IMR-90 (cell line): Measurements from ENCODE around the gene TAF4B. TPM values are rescaled to one million over a fixed set of nuclear protein-coding genes. Genes with fewer than 3 reads are reported as not detected.

Source experiments
- ATAC-seq: fragments of 200-7000 bp; cut with Tn5 transposase; 2 replicates; pipeline ENCODE4 v1.9.1; 2020; ENCODE audit warnings: low read depth, mild to moderate bottlenecking, moderate library complexity
- BruUV-seq: library from RNA; stranded (reverse); fragments of 400-500 nt; replicated peaks from 2 replicates; lab custom pipeline; 2021; lab: Mats Ljungman, UMichigan
- CTCF ChIA-PET: fragments of 300-600 bp; formaldehyde crosslinking; extraction: SDS; loops from one replicate; lab custom pipeline; 2021; ENCODE audit warnings: antibody characterized with exemption; lab: Yijun Ruan, JAX
- POLR2A ChIA-PET: fragments of 300-600 bp; sonication (Branson Sonifier 250); formaldehyde crosslinking; loops from one replicate; lab custom pipeline; 2022; ENCODE audit warnings: antibody characterized with exemption; ENCODE audit not compliant: unreplicated experiment; lab: Charles Lee
- DNase-seq: peaks from one replicate; pipeline ENCODE4 v3.0.0; 2013
- H2AFZ ChIP-seq: replicated peaks from 2 replicates; pipeline ENCODE3; 2013; ENCODE audit warnings: low read length, mild to moderate bottlenecking; ENCODE audit not compliant: poor library complexity
- H2AK5ac ChIP-seq: 2 replicates; pipeline ENCODE4 v1.6.1; 2013; ENCODE audit warnings: low read depth, low read length, inconsistent platforms
- H2AK9ac ChIP-seq: replicated peaks from 2 replicates; pipeline ENCODE3; 2013; ENCODE audit warnings: mild to moderate bottlenecking, low read depth, low read length, moderate library complexity; ENCODE audit not compliant: poor library complexity
- H2BK120ac ChIP-seq: 2 replicates; pipeline ENCODE4 v1.6.1; 2013; ENCODE audit warnings: low read depth, low read length, inconsistent platforms
- H2BK15ac ChIP-seq: 3 replicates; pipeline ENCODE4 v1.6.1; 2013; ENCODE audit warnings: low read depth, low read length, inconsistent platforms
- H2BK20ac ChIP-seq: 2 replicates; pipeline ENCODE4 v1.6.1; 2013; ENCODE audit warnings: low read depth, mild to moderate bottlenecking, inconsistent platforms, low read length, moderate library complexity
- H2BK5ac ChIP-seq: 2 replicates; pipeline ENCODE4 v1.6.1; 2013; ENCODE audit warnings: mild to moderate bottlenecking, low read depth, low read length, inconsistent platforms; ENCODE audit not compliant: poor library complexity, severe bottlenecking
- H3K14ac ChIP-seq: replicated peaks from 2 replicates; pipeline ENCODE4 v1.6.1; 2013; ENCODE audit warnings: low read depth, low read length, inconsistent platforms
- H3K18ac ChIP-seq: 2 replicates; pipeline ENCODE4 v1.6.1; 2013; ENCODE audit warnings: low read depth, low read length, control low read depth
- H3K23ac ChIP-seq: 2 replicates; pipeline ENCODE4 v1.6.1; 2013; ENCODE audit warnings: low read depth, low read length, inconsistent platforms
- H3K27ac ChIP-seq: 2 replicates; pipeline ENCODE4 v1.5.1; 2013; ENCODE audit warnings: mild to moderate bottlenecking, control low read depth, low read length; ENCODE audit not compliant: insufficient read depth
- H3K27me3 ChIP-seq: 2 replicates; pipeline ENCODE4 v1.6.1; 2013; ENCODE audit warnings: low read length; ENCODE audit not compliant: control insufficient read depth, insufficient read depth
- H3K36me3 ChIP-seq: 2 replicates; pipeline ENCODE4 v1.6.1; 2013; ENCODE audit warnings: low read length, mixed read lengths; ENCODE audit not compliant: control insufficient read depth, insufficient read depth
- H3K4ac ChIP-seq: 2 replicates; pipeline ENCODE4 v1.6.1; 2013; ENCODE audit warnings: low read depth, low read length, inconsistent platforms
- H3K4me1 ChIP-seq: 2 replicates; pipeline ENCODE4 v1.6.1; 2013; ENCODE audit warnings: low read length, mixed read lengths; ENCODE audit not compliant: control insufficient read depth, insufficient read depth
- H3K4me2 ChIP-seq: 2 replicates; pipeline ENCODE4 v1.6.1; 2013; ENCODE audit warnings: low read depth, mild to moderate bottlenecking, control low read depth, low read length, moderate library complexity
- H3K4me3 ChIP-seq: 2 replicates; pipeline ENCODE4 v1.5.1; 2013; ENCODE audit warnings: low read depth, mild to moderate bottlenecking, control low read depth, low read length, moderate library complexity; ENCODE audit not compliant: insufficient read depth
- H3K56ac ChIP-seq: 2 replicates; pipeline ENCODE4 v1.6.1; 2013; ENCODE audit warnings: low read length, inconsistent platforms; ENCODE audit not compliant: insufficient read depth; ENCODE audit errors: extremely low read depth
- H3K79me1 ChIP-seq, 2 experiments: 2 replicates each; pipeline ENCODE4 v1.6.1; 2013; ENCODE audit warnings: low read length in 2 of 2, inconsistent platforms in 1 of 2, low read depth in 1 of 2
- H3K9ac ChIP-seq: 2 replicates; pipeline ENCODE4 v1.6.1; 2013; ENCODE audit warnings: low read depth, low read length, control low read depth
- H3K9me1 ChIP-seq: 2 replicates; pipeline ENCODE4 v1.6.1; 2013; ENCODE audit warnings: low read length, inconsistent platforms; ENCODE audit not compliant: insufficient read depth
- H3K9me3 ChIP-seq: 2 replicates; pipeline ENCODE4 v1.6.1; 2013; ENCODE audit warnings: low read length; ENCODE audit not compliant: control insufficient read depth, insufficient read depth
- H4K20me1 ChIP-seq: 2 replicates; pipeline ENCODE4 v1.6.1; 2013; ENCODE audit warnings: low read length, inconsistent platforms; ENCODE audit not compliant: insufficient read depth
- H4K5ac ChIP-seq: 2 replicates; pipeline ENCODE4 v1.6.1; 2013; ENCODE audit warnings: mild to moderate bottlenecking, low read depth, low read length, control low read depth
- H4K8ac ChIP-seq, 2 experiments: 2 replicates each; pipeline ENCODE4 v1.6.1; 2013; ENCODE audit warnings: low read depth in 2 of 2, low read length in 2 of 2, control low read depth in 1 of 2, inconsistent platforms in 1 of 2
- H4K91ac ChIP-seq: 2 replicates; pipeline ENCODE4 v1.6.1; 2013; ENCODE audit warnings: low read depth, low read length, inconsistent platforms; ENCODE audit not compliant: insufficient read depth
- CTCF ChIP-seq: conservative IDR thresholded peaks from 2 replicates; pipeline ENCODE4 v1.5.1; 2012; ENCODE audit warnings: mild to moderate bottlenecking, low read depth, low read length, improper control_type of control experiment
- WGBS, 2 experiments: methylation state at CpG; one replicate each; pipeline versions ENCODE4 v1.1.5 to v1.1.7; 2013; ENCODE audit warnings: missing lambda C conversion rate in 2 of 2; ENCODE audit not compliant: insufficient read length in 1 of 2; ENCODE audit errors: extremely low coverage in 2 of 2; 5-methylcytosine and 5-hydroxymethylcytosine counted together
- dilution Hi-C: fragments of 300-500 bp; cut with HindIII; formaldehyde crosslinking; loops from one replicate; pipeline ENCODE4 v1.14.3; 2018; ENCODE audit warnings: low sequenced_read_pairs; ENCODE audit not compliant: unreplicated experiment
- in situ Hi-C: fragments of 300-500 bp; cut with MboI; formaldehyde crosslinking; loops from 3 replicates; pipeline ENCODE4 v1.14.3; 2019; ENCODE audit warnings: low sequenced_read_pairs, inconsistent platforms, mixed read lengths
- intact Hi-C: fragments of 100-400 bp; cut with micrococcal nuclease; formaldehyde crosslinking; loops from 2 replicates; pipeline ENCODE4 v1.10.0; 2022
- polyA plus RNA-seq, 3 experiments: library from polyadenylated mRNA; depleted of rRNA; stranded (reverse); fragments of >200 nt; gene quantifications; 2 replicates each; pipeline ENCODE4 v1.2.3, GENCODE V29; 2012; ENCODE audit warnings: low replicate concordance in 1 of 3
- total RNA-seq: library from RNA; depleted of rRNA; stranded (reverse); fragments of >200 nt; gene quantifications from 2 replicates; pipeline ENCODE4 v1.2.3, GENCODE V29; 2012

The TAF4B gene
- total and polyA plus RNA-seq, 2 of the 4 experiments (the other 2 are of a cell fraction) = 0.38 to 1.1 TPM

- Histone ChIP-seq H3K14ac (no peak overlapping the region), H3K4me3 (no peak overlapping the region), H3K56ac (no peak overlapping the region), H3K18ac (no peak overlapping the region), H2AFZ (no peak overlapping the region), H3K27me3 (peaks cover 2% of the 10 kb centered on the region), H2BK15ac (no peak overlapping the region), H4K20me1 (no peaks in the 10 kb centered on the region), H4K8ac (no peak overlapping the region), H3K4me1 (no peaks in the 10 kb centered on the region), H3K79me1 (no peaks in the 10 kb centered on the region), H3K27ac (no peak overlapping the region), H3K4me2 (no peak overlapping the region), H4K91ac (no peak overlapping the region), H3K9me1 (no peaks in the 10 kb centered on the region), H3K9ac (no peak overlapping the region), H4K5ac (no peak overlapping the region), H2BK20ac (no peak overlapping the region), H3K23ac (no peak overlapping the region), H2BK5ac (no peak overlapping the region), H3K9me3 (no peaks in the 10 kb centered on the region), H2AK5ac (no peak overlapping the region), H3K36me3 (no peaks in the 10 kb centered on the region), H2AK9ac (no peak overlapping the region), H3K4ac (no peak overlapping the region), H2BK120ac (no peak overlapping the region)
- WGBS, 2 experiments = no CpG with 5 or more reads among the region's 4 CpGs
- DNase-seq (no peak), ATAC-seq (no peak)
- no peak for TF ChIP-seq CTCF
- POLR2A ChIA-PET = no interaction called here
- in situ Hi-C loops (no loop called here), dilution Hi-C loops (no loop called here), intact Hi-C loops (no loop called here)
- no TSS peak for BruUV-seq
- CTCF ChIA-PET = no interaction called here
These were observed 188.7 kb downstream of the TAF4B start for GRCh38 chr18:26414901-26415440.
